ENCODE measurements around the gene TPO.

TPO gene

GRCh38 chr2:1521878-1522830 is 108.9 kb downstream of the TPO start:
- DNase-seq (ENCODE audit: low read depth in 2 of 2), result no peak

- no peak for DNase-seq (ENCODE audit: low read depth in 2 of 2)
Observed at GRCh38 chr2:1527153-1527992, 114.1 kb downstream of the TPO start.

- DNase-seq (ENCODE audit: low read depth in 2 of 2), result no peak
Observed at GRCh38 chr2:1528273-1529064, 115.2 kb downstream of the TPO start.

GRCh38 chr2:1538663-1539062 is 125.4 kb downstream of the TPO start:
- peak in 1 of 2 donors; percentile 28 for DNase-seq (ENCODE audit: low read depth in 2 of 2)

GRCh38 chr2:1539441-1539840 is 126.2 kb downstream of the TPO start:
- no peak for DNase-seq (ENCODE audit: low read depth in 2 of 2)

- no peak for DNase-seq (ENCODE audit: low read depth in 2 of 2)
Observed at GRCh38 chr2:1539973-1540372, 126.7 kb downstream of the TPO start.

- no peak for DNase-seq (ENCODE audit: low read depth in 2 of 2)
Observed at GRCh38 chr2:1540481-1540880, 127.2 kb downstream of the TPO start.

- no peak for DNase-seq (ENCODE audit: low read depth in 2 of 2)
Observed at GRCh38 chr2:1541040-1541439, 127.8 kb downstream of the TPO start.

GRCh38 chr2:1541819-1542475 is 128.7 kb downstream of the TPO start:
- DNase-seq (ENCODE audit: low read depth in 2 of 2), result no peak

GRCh38 chr2:1542971-1543370 is 129.7 kb downstream of the TPO start:
- DNase-seq (ENCODE audit: low read depth in 2 of 2), result no peak

DNA sequence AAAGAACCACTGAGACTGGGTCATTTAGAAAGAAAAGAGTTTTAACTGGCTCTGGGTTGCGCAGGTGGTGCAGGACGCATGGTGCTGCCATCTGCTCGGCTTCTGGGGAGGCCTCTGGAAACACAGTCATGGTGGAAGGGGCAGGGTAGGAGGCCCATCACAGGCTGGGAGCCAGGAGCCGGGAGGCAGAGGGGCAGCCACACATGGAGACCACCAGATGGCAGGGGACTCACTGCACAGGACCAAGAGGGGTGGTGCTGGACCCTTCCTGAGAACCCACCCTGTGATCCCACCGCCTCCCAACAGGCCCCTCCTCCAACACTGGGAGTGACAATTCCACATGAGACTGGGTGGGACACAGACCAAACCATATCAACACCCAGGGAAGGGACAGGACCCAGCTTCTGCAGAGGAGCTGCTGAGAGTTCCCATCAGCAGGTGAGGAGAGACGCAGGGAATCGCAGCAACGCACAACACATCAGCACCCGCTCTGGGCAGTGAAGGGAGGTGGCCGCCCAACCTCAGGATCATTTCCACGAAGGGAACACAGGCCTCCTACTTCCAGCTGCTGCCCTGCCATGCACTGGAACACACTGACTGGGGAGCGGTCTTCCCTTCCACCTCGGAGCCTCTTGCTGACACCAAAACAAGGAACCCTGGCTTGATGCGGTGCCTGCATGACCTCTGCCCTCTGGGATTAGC is 130.7 kb downstream of the TPO start:
- no peak for DNase-seq (ENCODE audit: low read depth in 2 of 2)

DNA sequence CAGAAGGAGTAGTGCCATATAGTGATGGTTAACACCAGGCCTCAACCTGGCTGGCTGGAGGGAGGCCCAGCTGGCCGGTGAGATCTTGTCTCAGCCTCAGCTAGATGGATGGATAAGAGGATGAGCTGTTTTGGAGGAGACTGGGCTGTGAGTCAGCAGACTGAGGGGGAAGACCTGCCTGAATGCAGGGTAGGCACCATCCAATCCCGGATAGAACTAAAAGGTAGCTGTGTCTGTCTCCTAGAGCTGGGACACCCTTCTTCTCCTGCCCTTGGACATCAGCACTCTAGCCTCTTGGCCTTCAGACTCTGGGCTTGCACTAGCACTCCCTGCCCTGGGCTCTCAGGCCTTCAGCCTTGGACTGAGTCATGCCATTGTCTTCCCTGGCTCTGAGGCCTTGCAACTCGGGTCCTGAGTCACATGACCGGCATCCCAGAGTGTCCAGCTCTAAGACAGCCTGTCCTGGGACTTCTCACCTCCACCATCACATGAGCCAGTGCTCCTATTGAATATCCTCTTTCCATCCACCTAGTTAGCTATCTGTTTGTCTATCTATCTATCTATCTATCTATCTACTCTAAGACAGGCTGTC is 131.3 kb downstream of the TPO start:
- DNase-seq (ENCODE audit: low read depth in 2 of 2), result no peak

- peak in 1 of 2 donors; percentile 2 for DNase-seq (ENCODE audit: low read depth in 2 of 2)
Observed at GRCh38 chr2:1546023-1546591, 132.8 kb downstream of the TPO start.

DNA sequence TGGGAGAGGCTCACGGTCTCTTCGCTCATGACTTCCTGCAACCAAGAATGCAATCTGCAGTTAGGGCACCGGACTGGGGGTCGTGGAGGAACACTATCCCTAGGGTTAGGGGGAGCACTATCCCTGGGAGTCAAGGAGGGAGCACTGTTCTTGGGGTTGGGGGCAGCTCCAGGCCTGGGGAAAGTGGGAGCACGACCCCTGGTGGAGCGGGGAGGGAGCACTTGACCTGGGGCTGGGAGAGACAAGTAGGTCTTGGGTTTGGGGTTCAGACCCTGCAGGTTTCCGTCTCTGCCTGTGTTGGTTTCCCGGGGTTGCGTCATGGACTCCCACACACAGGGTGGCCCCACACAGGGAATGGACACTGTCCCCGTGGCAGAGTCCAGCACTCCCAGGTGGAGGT is 133.6 kb downstream of the TPO start:
- DNase-seq (ENCODE audit: low read depth in 2 of 2), result no peak

DNA sequence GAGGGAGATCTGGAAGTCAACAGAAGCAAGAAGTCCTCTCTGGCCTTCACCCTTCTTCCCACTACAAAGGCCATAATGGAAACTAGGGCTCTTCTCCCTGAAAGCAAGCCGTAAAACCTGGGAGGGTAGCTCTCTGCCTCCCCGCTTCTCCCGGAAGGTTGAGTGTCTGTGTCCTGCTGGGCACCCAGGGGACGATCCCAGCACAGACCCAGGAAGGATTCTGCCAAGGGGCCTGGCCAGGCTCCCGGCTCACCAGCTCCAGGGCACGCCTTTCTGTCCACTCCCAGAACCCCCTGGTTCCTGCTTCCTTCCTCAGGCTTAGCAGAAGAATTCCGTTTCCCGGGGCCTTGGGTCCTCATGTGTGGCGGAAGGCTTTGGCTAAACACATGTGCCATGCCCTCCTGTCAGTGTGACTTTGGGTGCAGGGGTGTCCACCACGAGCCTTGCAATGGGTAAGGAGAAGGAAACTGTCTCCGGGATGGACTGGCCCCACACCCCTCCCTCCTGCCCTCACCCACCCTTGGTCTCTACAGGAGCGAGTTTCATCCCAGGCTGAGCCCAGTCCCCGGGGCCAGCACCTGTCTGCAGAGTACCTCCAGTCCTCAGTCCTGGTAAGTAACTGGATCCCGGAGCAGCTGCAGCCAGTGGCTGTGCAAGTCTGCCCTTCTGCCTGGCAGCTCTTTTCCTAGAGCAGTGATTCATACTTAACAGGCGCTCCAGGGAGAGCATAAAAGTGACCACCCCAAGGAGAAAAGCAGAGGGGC is 135.8 kb downstream of the TPO start:
- DNase-seq (ENCODE audit: low read depth in 2 of 2), result no peak

GRCh38 chr2:1550076-1550475 is 136.8 kb downstream of the TPO start:
- no peak for DNase-seq (ENCODE audit: low read depth in 2 of 2)

DNA sequence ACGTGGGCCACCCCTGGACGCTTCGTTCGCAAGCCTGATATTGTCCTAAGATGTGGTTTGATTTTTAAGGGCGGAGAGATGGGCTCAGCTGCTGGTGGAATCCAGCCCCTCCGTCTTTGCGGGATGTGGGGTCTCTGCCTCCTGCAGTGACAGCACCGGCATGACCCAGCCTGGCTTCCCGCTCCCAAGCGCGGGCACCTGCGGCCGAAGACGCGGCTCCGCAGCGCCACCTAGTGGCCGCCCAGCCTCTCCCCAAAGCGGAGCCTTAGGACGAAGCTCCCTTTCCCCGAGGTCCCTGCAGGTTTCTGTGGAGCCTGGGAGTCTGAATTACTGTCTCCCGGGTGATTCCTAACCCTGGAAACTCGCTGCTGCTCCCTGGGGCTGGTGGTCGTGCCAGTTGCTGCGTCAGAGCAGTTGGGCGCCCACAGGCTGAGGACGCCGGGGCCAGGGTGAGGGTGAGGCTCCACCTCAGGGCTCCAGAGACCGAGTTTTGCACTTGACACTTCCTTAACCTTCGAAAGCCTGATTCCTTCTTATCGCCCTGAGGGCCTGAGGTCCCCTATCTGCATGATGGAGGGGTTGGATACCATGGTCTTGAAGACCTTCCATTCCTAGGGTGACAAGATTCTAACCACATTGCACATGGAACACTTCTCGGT is 137.5 kb downstream of the TPO start:
- peak; percentile 46 to 69 for DNase-seq (ENCODE audit: low read depth in 2 of 2)

DNA sequence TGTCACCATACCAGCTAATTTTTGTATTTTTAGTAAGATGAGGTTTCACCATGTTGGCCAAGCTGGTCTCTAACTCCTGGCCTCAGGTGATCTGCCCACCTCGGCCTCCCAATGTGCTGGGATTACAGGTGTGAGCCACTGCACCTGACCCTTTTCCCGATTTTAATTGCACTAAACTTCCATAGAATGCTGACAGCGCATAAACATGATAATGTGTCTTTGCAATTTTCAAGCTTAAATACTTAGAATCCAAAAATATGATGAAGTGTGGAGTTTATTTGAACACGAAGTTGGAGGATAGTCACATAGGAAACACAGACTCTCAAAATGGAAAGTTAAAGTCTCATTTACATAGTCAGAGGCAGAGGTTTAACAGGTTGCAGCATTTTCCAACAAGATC is 138.6 kb downstream of the TPO start:
- DNase-seq (ENCODE audit: low read depth in 2 of 2), result no peak

- no peak for DNase-seq (ENCODE audit: low read depth in 2 of 2)
Observed at GRCh38 chr2:1552611-1553010, 139.3 kb downstream of the TPO start.
